GM21367 (cell line): ENCODE measurements around the gene DNAJC7.
"Not testable (repeated sequence)": the region's sequence is repeated elsewhere in the genome, so short reads cannot be mapped to it uniquely, and the experiment has no call there.

Source experiments
- ATAC-seq: cut with Tn5 transposase; IDR thresholded peaks from one replicate; pipeline ENCODE4 v1.9.1; 2021; ENCODE audit not compliant: unreplicated experiment

DNAJC7 gene

GRCh38 chr17:42013740-42014139, 3.5 kb downstream of the DNAJC7 start:
- not testable (repeated sequence) for ATAC-seq

GRCh38 chr17:42012363-42012762, 4.9 kb downstream of the DNAJC7 start:
- not testable (repeated sequence) for ATAC-seq

GRCh38 chr17:42010898-42011516, 6.2 kb downstream of the DNAJC7 start:
- ATAC-seq: no peak

GRCh38 chr17:42010266-42010680, 7.0 kb downstream of the DNAJC7 start:
- ATAC-seq: not testable (repeated sequence)

GRCh38 chr17:42009170-42009569, 8.1 kb downstream of the DNAJC7 start:
- no peak for ATAC-seq

- no peak for ATAC-seq
Measured at GRCh38 chr17:42005166-42005565, 12.1 kb downstream of the DNAJC7 start.

GRCh38 chr17:42002792-42003301, 14.4 kb downstream of the DNAJC7 start:
- no peak for ATAC-seq

- ATAC-seq: no peak
Measured at GRCh38 chr17:42002175-42002791, 15.0 kb downstream of the DNAJC7 start.

- ATAC-seq: no peak
Measured at GRCh38 chr17:42001729-42002128, 15.5 kb downstream of the DNAJC7 start.

- ATAC-seq: no peak
Measured at GRCh38 chr17:42000413-42001133, 16.7 kb downstream of the DNAJC7 start.

GRCh38 chr17:41998497-41998896, 18.7 kb downstream of the DNAJC7 start:
- no peak for ATAC-seq

GRCh38 chr17:41996855-41997164, 20.4 kb downstream of the DNAJC7 start:
- no peak for ATAC-seq

GRCh38 chr17:41992576-41992975, 24.7 kb downstream of the DNAJC7 start:
- no peak for ATAC-seq

GRCh38 chr17:41989702-41990419, 27.4 kb downstream of the DNAJC7 start:
- ATAC-seq: no peak

- ATAC-seq: no peak
Measured at GRCh38 chr17:41988418-41988817, 28.8 kb downstream of the DNAJC7 start.

- ATAC-seq: no peak
Measured at GRCh38 chr17:41987642-41988041, 29.6 kb downstream of the DNAJC7 start.

- no peak for ATAC-seq
Measured at GRCh38 chr17:41986634-41987033, 30.6 kb downstream of the DNAJC7 start.

- ATAC-seq: no peak
Measured at GRCh38 chr17:41985919-41986318, 31.3 kb downstream of the DNAJC7 start.

- no peak for ATAC-seq
Measured at GRCh38 chr17:41984454-41984853, 32.8 kb downstream of the DNAJC7 start.

- no peak for ATAC-seq
Measured at GRCh38 chr17:41982026-41982760, 35.0 kb downstream of the DNAJC7 start.

GRCh38 chr17:41977991-41978390, 39.2 kb downstream of the DNAJC7 start:
- ATAC-seq: no peak
